Adrenal gland (tissue), 5 donors: ENCODE results near the gene ZNF354B.

Experiments
- POLR2A ChIP-seq, 2 donors: fragments of 450-650 bp; IDR thresholded peaks; one replicate each; pipeline ENCODE4 v1.6.1; 2017; ENCODE audit warnings: antibody characterized with exemption in 2 of 2, mild to moderate bottlenecking in 2 of 2, moderate library complexity in 1 of 2
- TF ChIP-seq, protein P1 (sequence below), 6 experiments: fragments of 450-650 bp in 4 of 6; fragments of 200-600 bp in 2 of 6; sonication (generic) in 1 of 6; IDR thresholded peaks; 1 replicate in 5 of 6; 2 replicates in 1 of 6; pipeline versions ENCODE4 v1.5.1 to v1.8.0; 2016 to 2021; ENCODE audit warnings: antibody characterized with exemption in 6 of 6, mild to moderate bottlenecking in 2 of 6, moderate library complexity in 1 of 6
- donor health status: DM: no; HTN: no; CAD: no.

GRCh38 chr5:178866946-178867345, 7.2 kb downstream of the ZNF354B start:
- TF ChIP-seq, protein P1, sequence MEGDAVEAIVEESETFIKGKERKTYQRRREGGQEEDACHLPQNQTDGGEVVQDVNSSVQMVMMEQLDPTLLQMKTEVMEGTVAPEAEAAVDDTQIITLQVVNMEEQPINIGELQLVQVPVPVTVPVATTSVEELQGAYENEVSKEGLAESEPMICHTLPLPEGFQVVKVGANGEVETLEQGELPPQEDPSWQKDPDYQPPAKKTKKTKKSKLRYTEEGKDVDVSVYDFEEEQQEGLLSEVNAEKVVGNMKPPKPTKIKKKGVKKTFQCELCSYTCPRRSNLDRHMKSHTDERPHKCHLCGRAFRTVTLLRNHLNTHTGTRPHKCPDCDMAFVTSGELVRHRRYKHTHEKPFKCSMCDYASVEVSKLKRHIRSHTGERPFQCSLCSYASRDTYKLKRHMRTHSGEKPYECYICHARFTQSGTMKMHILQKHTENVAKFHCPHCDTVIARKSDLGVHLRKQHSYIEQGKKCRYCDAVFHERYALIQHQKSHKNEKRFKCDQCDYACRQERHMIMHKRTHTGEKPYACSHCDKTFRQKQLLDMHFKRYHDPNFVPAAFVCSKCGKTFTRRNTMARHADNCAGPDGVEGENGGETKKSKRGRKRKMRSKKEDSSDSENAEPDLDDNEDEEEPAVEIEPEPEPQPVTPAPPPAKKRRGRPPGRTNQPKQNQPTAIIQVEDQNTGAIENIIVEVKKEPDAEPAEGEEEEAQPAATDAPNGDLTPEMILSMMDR (IDR thresholded peaks at IDR 0.05) = no peak
- TF ChIP-seq POLR2A (IDR thresholded peaks at IDR 0.05) = no peak
